IMR-90 (cell line): ENCODE results near the gene TVP23C. TPM values are rescaled to one million over a fixed set of nuclear protein-coding genes. Genes with fewer than 3 reads are reported as not detected.
"Not testable (repeated sequence)": the region's sequence is repeated elsewhere in the genome, so short reads cannot be mapped to it uniquely, and the experiment has no call there.

Experiments used
- ATAC-seq: fragments of 200-7000 bp; cut with Tn5 transposase; 2 replicates; pipeline ENCODE4 v1.9.1; 2020; ENCODE audit warnings: low read depth, mild to moderate bottlenecking, moderate library complexity
- BruUV-seq: library from RNA; stranded (reverse); fragments of 400-500 nt; replicated peaks from 2 replicates; lab custom pipeline; 2021; lab: Mats Ljungman, UMichigan
- CTCF ChIA-PET: fragments of 300-600 bp; formaldehyde crosslinking; extraction: SDS; loops from one replicate; lab custom pipeline; 2021; ENCODE audit warnings: antibody characterized with exemption; lab: Yijun Ruan, JAX
- POLR2A ChIA-PET: fragments of 300-600 bp; sonication (Branson Sonifier 250); formaldehyde crosslinking; loops from one replicate; lab custom pipeline; 2022; ENCODE audit warnings: antibody characterized with exemption; ENCODE audit not compliant: unreplicated experiment; lab: Charles Lee
- DNase-seq: peaks from one replicate; pipeline ENCODE4 v3.0.0; 2013
- H2AFZ ChIP-seq: replicated peaks from 2 replicates; pipeline ENCODE3; 2013; ENCODE audit warnings: low read length, mild to moderate bottlenecking; ENCODE audit not compliant: poor library complexity
- H2AK5ac ChIP-seq: 2 replicates; pipeline ENCODE4 v1.6.1; 2013; ENCODE audit warnings: low read depth, low read length, inconsistent platforms
- H2AK9ac ChIP-seq: replicated peaks from 2 replicates; pipeline ENCODE3; 2013; ENCODE audit warnings: mild to moderate bottlenecking, low read depth, low read length, moderate library complexity; ENCODE audit not compliant: poor library complexity
- H2BK120ac ChIP-seq: 2 replicates; pipeline ENCODE4 v1.6.1; 2013; ENCODE audit warnings: low read depth, low read length, inconsistent platforms
- H2BK15ac ChIP-seq: 3 replicates; pipeline ENCODE4 v1.6.1; 2013; ENCODE audit warnings: low read depth, low read length, inconsistent platforms
- H2BK20ac ChIP-seq: 2 replicates; pipeline ENCODE4 v1.6.1; 2013; ENCODE audit warnings: low read depth, mild to moderate bottlenecking, inconsistent platforms, low read length, moderate library complexity
- H2BK5ac ChIP-seq: 2 replicates; pipeline ENCODE4 v1.6.1; 2013; ENCODE audit warnings: mild to moderate bottlenecking, low read depth, low read length, inconsistent platforms; ENCODE audit not compliant: poor library complexity, severe bottlenecking
- H3K14ac ChIP-seq: replicated peaks from 2 replicates; pipeline ENCODE4 v1.6.1; 2013; ENCODE audit warnings: low read depth, low read length, inconsistent platforms
- H3K18ac ChIP-seq: 2 replicates; pipeline ENCODE4 v1.6.1; 2013; ENCODE audit warnings: low read depth, low read length, control low read depth
- H3K23ac ChIP-seq: 2 replicates; pipeline ENCODE4 v1.6.1; 2013; ENCODE audit warnings: low read depth, low read length, inconsistent platforms
- H3K27ac ChIP-seq: 2 replicates; pipeline ENCODE4 v1.5.1; 2013; ENCODE audit warnings: mild to moderate bottlenecking, control low read depth, low read length; ENCODE audit not compliant: insufficient read depth
- H3K27me3 ChIP-seq: 2 replicates; pipeline ENCODE4 v1.6.1; 2013; ENCODE audit warnings: low read length; ENCODE audit not compliant: control insufficient read depth, insufficient read depth
- H3K36me3 ChIP-seq: 2 replicates; pipeline ENCODE4 v1.6.1; 2013; ENCODE audit warnings: low read length, mixed read lengths; ENCODE audit not compliant: control insufficient read depth, insufficient read depth
- H3K4ac ChIP-seq: 2 replicates; pipeline ENCODE4 v1.6.1; 2013; ENCODE audit warnings: low read depth, low read length, inconsistent platforms
- H3K4me1 ChIP-seq: 2 replicates; pipeline ENCODE4 v1.6.1; 2013; ENCODE audit warnings: low read length, mixed read lengths; ENCODE audit not compliant: control insufficient read depth, insufficient read depth
- H3K4me2 ChIP-seq: 2 replicates; pipeline ENCODE4 v1.6.1; 2013; ENCODE audit warnings: low read depth, mild to moderate bottlenecking, control low read depth, low read length, moderate library complexity
- H3K4me3 ChIP-seq: 2 replicates; pipeline ENCODE4 v1.5.1; 2013; ENCODE audit warnings: low read depth, mild to moderate bottlenecking, control low read depth, low read length, moderate library complexity; ENCODE audit not compliant: insufficient read depth
- H3K56ac ChIP-seq: 2 replicates; pipeline ENCODE4 v1.6.1; 2013; ENCODE audit warnings: low read length, inconsistent platforms; ENCODE audit not compliant: insufficient read depth; ENCODE audit errors: extremely low read depth
- H3K79me1 ChIP-seq, 2 experiments: 2 replicates each; pipeline ENCODE4 v1.6.1; 2013; ENCODE audit warnings: low read length in 2 of 2, inconsistent platforms in 1 of 2, low read depth in 1 of 2
- H3K9ac ChIP-seq: 2 replicates; pipeline ENCODE4 v1.6.1; 2013; ENCODE audit warnings: low read depth, low read length, control low read depth
- H3K9me1 ChIP-seq: 2 replicates; pipeline ENCODE4 v1.6.1; 2013; ENCODE audit warnings: low read length, inconsistent platforms; ENCODE audit not compliant: insufficient read depth
- H3K9me3 ChIP-seq: 2 replicates; pipeline ENCODE4 v1.6.1; 2013; ENCODE audit warnings: low read length; ENCODE audit not compliant: control insufficient read depth, insufficient read depth
- H4K20me1 ChIP-seq: 2 replicates; pipeline ENCODE4 v1.6.1; 2013; ENCODE audit warnings: low read length, inconsistent platforms; ENCODE audit not compliant: insufficient read depth
- H4K5ac ChIP-seq: 2 replicates; pipeline ENCODE4 v1.6.1; 2013; ENCODE audit warnings: mild to moderate bottlenecking, low read depth, low read length, control low read depth
- H4K8ac ChIP-seq, 2 experiments: 2 replicates each; pipeline ENCODE4 v1.6.1; 2013; ENCODE audit warnings: low read depth in 2 of 2, low read length in 2 of 2, control low read depth in 1 of 2, inconsistent platforms in 1 of 2
- H4K91ac ChIP-seq: 2 replicates; pipeline ENCODE4 v1.6.1; 2013; ENCODE audit warnings: low read depth, low read length, inconsistent platforms; ENCODE audit not compliant: insufficient read depth
- CTCF ChIP-seq: conservative IDR thresholded peaks from 2 replicates; pipeline ENCODE4 v1.5.1; 2012; ENCODE audit warnings: mild to moderate bottlenecking, low read depth, low read length, improper control_type of control experiment
- RAD21 ChIP-seq: IDR thresholded peaks from 2 replicates; pipeline ENCODE4 v1.6.1; 2012; ENCODE audit warnings: low read length, improper control_type of control experiment
- SMC3 ChIP-seq: fragments of 150-350 bp; IDR thresholded peaks from 2 replicates; pipeline ENCODE4 v1.6.1; 2016; ENCODE audit warnings: low read depth, mild to moderate bottlenecking, antibody characterized with exemption, low read length, moderate library complexity
- WGBS, 2 experiments: methylation state at CpG; one replicate each; pipeline versions ENCODE4 v1.1.5 to v1.1.7; 2013; ENCODE audit warnings: missing lambda C conversion rate in 2 of 2; ENCODE audit not compliant: insufficient read length in 1 of 2; ENCODE audit errors: extremely low coverage in 2 of 2; 5-methylcytosine and 5-hydroxymethylcytosine counted together
- dilution Hi-C: fragments of 300-500 bp; cut with HindIII; formaldehyde crosslinking; loops from one replicate; pipeline ENCODE4 v1.14.3; 2018; ENCODE audit warnings: low sequenced_read_pairs; ENCODE audit not compliant: unreplicated experiment
- in situ Hi-C: fragments of 300-500 bp; cut with MboI; formaldehyde crosslinking; loops from 3 replicates; pipeline ENCODE4 v1.14.3; 2019; ENCODE audit warnings: low sequenced_read_pairs, inconsistent platforms, mixed read lengths
- intact Hi-C: fragments of 100-400 bp; cut with micrococcal nuclease; formaldehyde crosslinking; loops from 2 replicates; pipeline ENCODE4 v1.10.0; 2022
- polyA plus RNA-seq, 3 experiments: library from polyadenylated mRNA; depleted of rRNA; stranded (reverse); fragments of >200 nt; gene quantifications; 2 replicates each; pipeline ENCODE4 v1.2.3, GENCODE V29; 2012; ENCODE audit warnings: low replicate concordance in 1 of 3
- total RNA-seq: library from RNA; depleted of rRNA; stranded (reverse); fragments of >200 nt; gene quantifications from 2 replicates; pipeline ENCODE4 v1.2.3, GENCODE V29; 2012

TVP23C gene
- total and polyA plus RNA-seq, 2 of the 4 experiments (the other 2 are of a cell fraction), result 7.5 to 12.0 TPM

GRCh38 chr17:15526292-15527218 lies 36.7 kb downstream of the TVP23C start:
- in situ Hi-C loops, H2AK9ac ChIP-seq, intact Hi-C loops, H2AK5ac ChIP-seq, H3K56ac ChIP-seq, H2AFZ ChIP-seq, CTCF ChIA-PET, dilution Hi-C loops, H3K4me2 ChIP-seq, H3K79me1 ChIP-seq, H3K9ac ChIP-seq, H3K27me3 ChIP-seq, H2BK20ac ChIP-seq, H3K4me3 ChIP-seq, H3K9me3 ChIP-seq, H3K23ac ChIP-seq, H3K4me1 ChIP-seq, H3K18ac ChIP-seq, H4K8ac ChIP-seq, BruUV-seq, H4K5ac ChIP-seq, H2BK5ac ChIP-seq, H3K14ac ChIP-seq, POLR2A ChIA-PET, H3K36me3 ChIP-seq, H2BK120ac ChIP-seq, H2BK15ac ChIP-seq, H3K4ac ChIP-seq, H4K20me1 ChIP-seq, H4K91ac ChIP-seq, H3K27ac ChIP-seq, H3K9me1 ChIP-seq: not testable (repeated sequence)
- DNase-seq, result peak; percentile 84
- WGBS, 2 experiments, result no CpG with 5 or more reads among the region's 8 CpGs
- TF ChIP-seq SMC3, result peak; percentile 45; the same call in 1 of the 2 replicates
- peak; percentile 51 for TF ChIP-seq CTCF
- peak; percentile 60 for TF ChIP-seq RAD21
- peak; percentile 92 for ATAC-seq
